Stimulated activated CD4-positive, alpha-beta T cell treated with anti-CD3 and anti-CD28 coated beads, Interleukin-1b, Interleukin-23, amount 100 ng/mL, for 48 hours (primary cell): ENCODE data around the gene CFAP100.

Source experiments
- DNase-seq: peaks from one replicate; pipeline ENCODE4 v3.0.0-alpha.2; 2020

The CFAP100 gene

DNA sequence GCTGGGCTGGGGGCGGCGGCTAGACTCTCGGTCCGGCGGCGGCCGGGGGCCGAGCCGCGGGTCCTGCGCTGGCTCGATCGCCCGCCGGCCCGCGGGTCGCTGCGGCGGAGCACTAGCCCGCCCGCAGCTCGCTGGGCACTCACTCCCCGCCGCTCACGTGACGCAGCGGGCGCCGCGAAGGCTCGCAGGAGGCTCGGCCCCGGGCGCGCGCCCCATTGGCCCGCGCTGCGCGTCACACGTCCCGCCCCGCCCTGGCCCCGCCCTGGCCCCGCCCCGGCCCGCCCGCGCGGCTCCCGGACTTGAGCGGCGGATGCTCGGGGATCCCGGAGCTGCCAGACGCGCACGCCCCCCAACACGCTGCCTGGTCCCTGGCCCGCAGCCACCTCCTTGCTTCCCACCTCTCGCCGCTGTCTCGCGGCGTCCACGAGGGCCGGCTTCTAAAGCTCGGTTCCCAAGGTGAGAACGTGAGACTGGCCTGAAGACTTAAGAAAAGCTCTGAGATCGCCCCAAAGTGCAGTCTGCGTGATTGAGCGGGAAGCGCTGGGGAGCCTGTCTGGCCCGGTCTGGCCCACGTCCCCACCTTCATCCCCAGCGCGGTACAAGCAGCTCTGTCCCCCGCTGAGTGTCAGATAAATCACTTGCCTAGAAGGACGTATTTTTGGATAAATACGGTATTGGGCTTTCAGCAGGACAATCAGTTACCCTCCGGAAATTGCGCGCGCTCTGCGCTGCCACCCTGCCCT lies 37.2 kb upstream of the CFAP100 start, which contains the start of gene KLF15:
TSS of gene KLF15 (minus strand) at position 114 of the 743 bp plus-strand sequence. CDS start 4,486 bp downstream, outside the sequence.
- peak; percentile 67 for DNase-seq

DNA sequence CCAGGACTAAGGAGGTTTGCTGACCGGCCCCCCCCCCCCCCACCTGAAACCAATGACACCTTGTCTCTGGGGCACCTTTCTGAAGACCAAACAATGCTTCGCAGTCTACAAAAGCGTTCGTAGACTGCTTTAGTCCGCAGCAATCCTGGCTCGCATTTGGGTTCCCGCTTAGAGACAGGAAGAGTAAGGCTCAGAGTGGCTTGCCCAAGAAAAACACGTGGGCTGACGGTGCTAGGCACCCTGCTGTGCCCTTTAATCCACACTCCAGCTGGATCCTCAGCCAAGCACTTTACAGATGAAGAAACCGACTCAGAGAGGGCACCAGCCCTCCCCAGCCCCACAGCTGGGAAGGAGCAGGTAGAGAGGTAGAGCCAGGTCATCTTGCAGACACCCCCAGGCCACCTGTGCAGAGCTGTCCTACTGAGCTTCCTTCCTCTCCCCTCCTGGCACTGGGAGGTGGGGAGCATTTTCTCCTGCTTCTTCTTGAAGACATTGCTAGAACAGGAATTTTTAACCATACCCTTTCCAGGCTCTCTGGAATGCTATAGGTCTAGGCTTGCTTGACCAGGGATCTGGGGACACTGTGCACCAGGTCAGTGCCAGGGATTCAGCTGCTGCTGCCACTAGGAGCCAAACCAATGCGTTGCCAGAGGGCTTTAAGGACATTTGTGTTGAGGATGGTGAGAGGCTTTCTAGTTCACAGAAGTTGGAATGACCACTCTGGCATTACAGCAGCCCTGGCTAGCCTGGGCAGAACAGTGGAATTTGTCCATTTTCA lies 36.5 kb upstream of the CFAP100 start:
- DNase-seq, result no peak

DNA sequence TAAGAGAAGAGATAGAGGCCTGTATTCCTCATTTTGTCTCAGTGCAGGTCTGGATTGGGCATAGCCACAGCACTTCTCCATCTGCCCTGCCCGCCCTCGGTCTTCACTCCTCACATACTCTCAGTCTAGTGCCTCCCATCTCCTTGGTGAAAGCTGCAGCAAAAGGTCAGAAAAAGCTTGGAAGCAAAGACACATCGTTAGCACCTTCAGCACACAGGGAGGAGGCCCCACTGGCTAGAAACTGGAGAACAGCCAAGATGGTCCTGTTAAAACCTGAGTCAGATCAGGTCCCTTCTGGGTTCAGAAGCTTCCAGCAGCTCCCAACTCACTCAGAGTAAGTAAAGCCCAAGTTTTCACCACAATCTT lies 35.9 kb upstream of the CFAP100 start:
- no peak for DNase-seq

DNA sequence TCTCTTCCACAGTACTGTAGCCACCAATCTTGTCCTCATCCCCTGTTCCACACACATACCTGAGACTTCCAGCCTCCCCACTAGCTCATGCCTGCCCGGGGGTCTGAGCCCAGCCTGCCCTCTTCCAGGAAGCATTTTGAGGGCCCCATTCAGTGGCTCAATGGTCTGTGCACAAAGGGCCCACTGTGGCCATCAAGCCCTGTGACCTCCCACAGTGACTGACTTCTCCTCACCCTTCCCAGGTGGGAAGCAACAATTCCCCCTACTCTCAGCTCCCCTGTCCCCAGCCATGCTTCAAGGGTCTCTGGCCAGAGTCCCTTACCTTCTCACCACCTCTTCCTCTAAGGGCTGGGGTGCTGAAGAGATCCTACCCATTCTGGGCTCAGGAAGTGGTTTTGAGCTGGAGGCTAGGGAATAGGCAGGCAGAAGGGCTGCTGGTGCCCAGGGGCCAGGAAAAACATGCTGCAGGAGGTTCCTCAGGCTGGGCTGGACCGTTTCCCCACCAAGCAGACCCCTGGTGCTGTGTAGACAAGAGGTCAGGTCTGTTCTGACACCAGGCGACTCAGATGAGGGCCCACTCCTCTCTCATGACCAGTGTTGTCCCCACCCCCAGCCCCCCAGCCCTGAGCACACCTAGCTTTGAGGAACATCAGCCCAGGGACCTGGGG lies 34.5 kb upstream of the CFAP100 start:
- no peak for DNase-seq

DNA sequence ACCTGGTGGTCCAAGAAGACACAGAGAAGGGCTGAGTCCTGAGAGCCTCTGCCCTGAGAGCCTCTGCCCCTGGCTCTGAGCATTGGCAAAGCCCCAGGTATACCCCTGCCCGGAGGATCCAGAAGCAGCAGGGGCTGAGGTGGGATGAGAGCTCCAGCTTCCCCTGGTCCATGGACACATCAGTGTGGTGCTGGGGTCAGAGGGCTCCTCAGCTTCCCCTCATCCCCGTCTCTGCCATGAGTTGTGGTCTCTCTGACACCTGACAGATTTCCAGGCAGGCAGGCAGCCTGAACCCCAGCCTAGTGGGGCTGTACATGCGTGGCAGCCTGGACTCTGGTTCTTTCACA lies 34.0 kb upstream of the CFAP100 start:
- DNase-seq, result no peak

DNA sequence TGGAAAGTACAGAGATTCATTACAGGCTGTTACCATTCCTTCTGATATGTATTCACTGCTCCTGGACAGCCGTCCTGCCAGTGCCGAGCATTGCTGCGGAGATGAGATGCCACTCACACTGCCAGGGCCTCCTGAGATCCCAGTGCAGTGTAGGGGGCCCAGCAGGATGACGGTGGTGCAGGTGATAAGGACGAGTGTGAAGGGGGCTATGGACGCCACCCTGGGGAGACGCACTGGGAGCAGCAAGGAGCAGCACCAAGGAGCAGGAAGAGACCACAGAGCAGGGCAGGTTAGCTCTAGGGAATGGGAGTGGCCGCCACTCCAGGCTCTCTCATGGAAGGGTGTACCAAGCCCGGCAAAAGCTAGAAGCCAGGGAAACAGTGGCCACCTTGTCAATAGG lies 33.5 kb upstream of the CFAP100 start:
- DNase-seq, result no peak

DNA sequence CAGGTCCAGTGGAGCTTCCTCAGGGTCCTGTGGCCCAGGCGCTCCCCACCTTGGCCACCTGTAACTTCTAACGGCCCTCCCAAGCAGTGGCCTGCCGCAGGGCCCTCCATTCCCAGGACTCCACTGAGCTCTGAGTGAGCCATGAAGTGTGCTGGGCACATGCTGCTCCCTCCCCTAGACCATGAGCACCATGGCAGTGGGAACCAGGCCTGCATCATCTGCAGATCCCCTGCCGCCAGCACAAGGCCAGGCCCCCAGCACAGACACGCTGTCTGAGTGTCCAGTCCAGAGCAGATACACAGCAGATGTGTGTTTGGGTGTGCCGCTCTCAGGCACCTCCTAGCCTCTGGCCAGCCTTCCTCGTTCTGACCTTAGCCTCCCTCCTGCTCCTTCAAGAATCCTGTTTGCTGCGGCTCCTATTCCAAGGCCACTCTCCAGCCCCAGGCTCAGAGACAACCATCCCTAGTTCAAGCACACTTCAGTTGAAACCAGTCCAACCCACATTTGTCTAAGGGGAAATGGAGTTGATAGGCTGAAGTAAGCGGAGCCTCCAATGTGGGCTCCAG lies 30.5 kb upstream of the CFAP100 start:
- DNase-seq, result no peak

DNA sequence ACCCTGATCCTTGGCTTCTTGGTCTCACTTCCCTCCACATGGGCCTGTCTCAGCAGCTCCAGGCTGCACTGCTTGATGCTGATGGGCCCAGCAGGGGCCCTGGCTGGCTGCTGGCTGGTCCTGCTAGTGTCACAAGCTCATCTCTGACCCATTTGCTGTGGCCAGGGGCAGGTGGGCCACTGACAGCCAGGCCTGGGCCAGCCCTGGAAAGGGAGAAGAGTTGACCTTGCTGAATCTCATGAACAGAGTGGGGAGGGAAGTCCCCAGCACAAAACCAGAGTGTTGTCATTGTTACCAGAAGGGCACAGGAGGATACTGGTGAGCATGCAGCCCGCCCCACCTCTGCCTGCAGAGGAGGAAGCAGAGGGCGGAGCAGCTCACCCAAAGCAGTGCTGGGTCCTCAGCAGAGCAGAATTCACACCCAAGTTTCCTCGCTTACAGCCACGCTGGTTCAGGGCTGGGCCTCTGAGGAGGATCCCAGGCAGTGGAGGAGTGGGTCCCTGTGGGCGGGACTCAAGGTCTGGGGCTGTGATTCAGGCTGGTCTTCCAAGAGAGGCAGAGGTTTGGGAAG lies 29.9 kb upstream of the CFAP100 start:
- DNase-seq, result no peak

DNA sequence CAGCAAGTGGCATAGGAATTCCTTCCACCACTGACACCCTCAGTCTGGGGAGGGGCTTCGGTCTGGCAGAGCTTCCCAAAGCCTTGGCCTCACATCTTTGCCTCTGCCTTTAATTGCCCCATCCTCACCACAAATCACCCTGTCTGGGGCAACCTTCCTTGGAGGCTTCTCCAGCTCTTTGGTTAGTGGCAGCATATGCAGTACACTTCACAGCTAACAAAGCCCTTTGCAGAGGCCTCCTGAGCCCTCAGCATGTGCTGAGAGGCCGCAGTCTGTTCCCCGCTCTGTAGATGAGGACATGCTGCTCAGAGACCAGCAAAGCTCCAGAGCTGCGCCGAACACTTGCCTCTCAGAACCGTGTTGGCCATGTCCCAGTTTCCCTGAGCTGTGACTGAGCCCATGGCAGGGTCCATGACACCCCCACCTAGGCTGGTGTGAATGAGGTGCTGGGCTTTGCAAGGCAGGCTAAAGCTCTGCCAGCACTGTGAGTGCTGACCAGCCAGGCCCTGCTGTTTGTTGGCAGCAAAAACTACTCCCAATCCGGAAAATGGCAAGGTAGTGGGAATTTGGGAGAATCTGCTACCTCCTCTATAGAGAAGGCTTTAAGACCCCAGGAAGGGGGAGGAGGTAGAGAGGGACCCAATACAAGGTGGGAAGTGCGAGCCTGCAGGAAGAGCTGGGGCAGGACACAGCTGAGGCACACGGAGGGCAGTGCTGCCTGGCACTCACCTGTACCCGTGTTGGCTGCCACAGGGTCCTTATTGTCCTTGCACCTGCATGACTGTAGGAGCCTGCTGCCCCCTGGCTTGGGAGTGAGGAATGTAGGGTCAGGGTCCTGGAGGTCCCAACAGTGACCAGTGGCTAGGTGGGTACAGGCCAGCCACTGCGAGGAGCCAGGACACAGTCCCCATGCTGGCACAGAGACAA lies 29.1 kb upstream of the CFAP100 start:
- no peak for DNase-seq

DNA sequence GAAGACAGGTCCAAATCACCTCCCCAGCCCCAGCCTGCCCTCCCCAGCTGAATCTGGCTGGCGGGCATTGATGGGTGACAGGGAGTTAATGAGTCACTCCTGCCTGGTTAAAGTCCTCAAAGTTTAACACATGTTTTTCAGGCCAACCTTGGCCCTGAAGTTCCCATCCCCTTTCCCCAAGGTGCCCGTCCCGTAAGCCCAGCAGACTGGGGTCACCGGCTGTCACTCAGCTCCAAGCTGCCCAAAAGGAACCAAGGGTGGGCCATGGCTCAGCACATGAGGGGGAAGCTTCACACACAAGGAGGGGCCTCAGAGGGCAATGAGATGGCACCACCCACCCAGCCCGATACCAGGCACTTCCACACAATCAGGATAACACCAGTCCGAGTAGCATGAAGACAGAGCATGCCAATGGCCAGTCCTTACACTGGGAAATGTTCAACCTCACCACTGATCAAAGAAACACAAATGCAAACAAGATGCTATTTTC lies 27.3 kb upstream of the CFAP100 start:
- DNase-seq, result no peak

DNA sequence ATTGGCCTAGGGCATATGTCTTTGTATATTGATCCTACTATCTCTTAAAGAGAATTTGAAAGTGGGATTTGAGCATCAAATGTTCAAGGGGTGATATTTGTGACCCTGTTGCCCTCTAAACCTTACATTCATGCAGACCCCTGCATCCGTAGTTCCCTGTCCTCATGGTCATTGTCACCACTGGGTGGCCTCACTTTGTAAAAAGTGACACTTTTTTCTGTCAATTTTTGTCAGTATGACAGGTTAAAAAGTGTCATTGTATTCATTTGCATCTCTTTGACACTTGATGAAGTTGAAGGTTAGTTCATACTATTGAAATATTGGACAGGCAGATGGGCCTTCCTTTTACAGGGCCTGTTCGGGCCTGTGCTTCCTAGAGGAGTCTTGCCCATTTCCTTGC lies 25.2 kb upstream of the CFAP100 start:
- DNase-seq, result no peak

DNA sequence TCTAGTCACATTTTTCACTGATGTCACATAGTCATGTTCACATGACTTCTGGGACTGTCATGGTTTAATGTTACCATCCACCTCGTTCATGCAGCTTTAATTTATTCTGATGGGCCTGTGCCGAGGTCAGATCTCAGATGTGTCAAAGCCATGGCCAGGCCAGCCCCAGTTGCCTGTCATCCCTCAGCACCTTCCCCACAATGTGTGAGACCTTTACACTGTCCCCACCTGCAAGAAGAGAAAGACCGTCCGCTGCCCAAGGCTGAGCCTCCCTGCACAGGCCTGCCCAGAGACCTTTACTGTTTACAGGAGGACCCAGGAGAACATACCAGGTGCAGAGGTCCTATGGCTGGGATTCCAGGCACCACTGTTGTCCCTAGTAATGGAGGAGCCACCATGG lies 24.7 kb upstream of the CFAP100 start:
- DNase-seq, result no peak

DNA sequence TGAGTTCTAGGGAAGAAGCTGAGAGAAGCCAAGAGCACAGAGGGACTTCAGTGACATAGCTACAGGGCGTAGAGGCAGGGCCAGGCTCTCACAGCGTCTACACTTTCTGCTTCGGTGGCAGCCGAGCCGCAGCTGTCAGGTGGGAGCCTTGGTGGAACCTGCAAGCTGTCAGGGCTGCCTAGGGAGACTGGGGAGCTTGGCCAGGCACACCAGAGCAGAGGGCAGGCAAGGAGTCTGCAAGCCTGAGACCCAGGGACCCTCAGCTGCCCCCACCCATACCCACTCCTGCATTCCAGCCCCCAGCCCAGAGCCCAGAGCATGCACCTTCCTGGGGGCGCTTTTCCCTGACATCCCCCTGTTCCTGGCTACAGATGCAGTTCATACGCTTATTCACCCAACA lies 24.1 kb upstream of the CFAP100 start:
- no peak for DNase-seq

DNA sequence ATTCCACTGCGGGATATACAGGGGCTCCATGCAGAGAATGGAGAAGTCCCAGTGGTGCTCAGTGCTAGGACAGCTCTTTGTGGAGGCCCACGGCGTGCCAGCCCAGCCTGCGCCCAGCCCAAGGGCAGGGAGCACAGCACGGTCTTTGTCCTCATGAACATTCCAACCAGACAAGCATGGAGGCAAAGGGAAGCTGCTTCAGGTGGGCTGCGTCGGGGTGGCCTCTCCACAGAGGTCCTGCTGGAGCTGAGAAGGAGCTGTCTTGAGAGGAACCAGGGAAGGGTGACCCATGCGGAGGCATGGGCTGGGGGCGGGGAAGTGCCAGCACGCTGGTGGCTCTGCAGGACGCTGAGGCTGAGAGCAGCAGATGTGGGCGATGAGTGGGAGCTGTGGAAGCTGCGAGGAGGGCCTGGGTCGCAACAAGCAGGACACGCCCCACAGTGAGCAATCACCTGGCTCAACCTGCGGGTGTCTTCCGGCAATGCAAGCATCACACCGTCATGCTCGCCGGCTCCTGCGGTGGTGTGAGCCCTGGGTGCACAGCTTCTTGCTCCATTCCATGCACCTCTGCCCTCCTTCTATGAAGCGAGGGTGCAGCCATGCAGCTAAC lies 23.5 kb upstream of the CFAP100 start:
- no peak for DNase-seq

DNA sequence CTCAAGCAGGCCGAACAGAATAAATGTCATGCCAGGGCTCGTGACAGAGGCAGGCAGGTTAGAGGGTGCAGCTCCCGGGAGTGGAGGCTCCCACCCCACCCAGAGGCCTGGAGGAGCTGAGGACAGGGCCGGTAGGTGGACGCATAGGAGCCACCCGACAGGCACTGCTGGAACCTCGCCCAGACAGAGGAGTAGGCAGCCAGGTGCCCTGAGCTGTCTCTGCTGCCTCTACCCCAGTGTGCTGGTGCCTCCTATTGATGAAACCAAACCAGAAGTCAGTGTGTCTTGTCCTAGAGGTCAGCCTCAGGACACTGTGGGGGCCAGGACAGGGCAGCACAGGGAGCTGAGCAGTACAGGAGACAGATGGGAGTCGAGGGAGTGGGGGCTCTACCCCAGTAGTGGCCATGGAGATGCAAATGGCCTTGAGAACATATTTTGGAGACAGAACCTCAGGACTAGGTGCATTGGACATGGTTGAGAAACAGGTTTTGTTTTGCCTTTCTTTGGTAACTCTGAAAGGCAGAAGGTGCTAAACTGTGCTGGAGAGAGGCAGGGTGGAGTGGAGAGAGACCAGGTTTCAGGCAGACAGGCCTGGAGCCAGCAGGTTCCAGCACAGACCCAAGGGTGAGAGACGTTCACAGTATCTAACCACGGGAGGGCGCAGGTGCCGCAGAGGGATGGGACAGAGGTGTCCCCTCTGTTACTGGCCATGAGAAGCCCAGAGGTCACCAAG lies 22.1 kb upstream of the CFAP100 start:
- DNase-seq, result no peak

DNA sequence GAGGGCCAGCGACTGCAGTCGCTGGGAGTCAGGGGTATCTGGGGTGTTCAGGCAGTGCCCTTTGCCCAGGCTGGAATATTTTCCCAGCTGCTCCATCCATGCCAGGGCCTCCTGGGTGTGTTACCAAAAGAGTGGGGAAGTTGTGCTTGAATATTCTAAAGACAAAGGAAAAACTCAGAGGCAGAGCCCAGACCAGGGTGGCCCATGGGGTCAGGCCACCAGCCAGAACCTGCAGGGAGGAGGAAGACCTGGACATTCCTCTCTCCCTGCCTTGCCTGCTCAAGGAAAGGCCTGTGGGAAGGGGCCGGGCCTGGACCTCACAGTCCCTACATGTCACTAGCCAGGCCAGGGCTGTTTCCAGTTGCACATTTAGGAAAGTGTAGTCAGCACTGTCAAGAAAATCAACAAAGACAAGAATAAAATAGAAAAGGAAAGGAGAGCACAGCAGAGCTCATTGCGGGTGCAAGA lies 21.5 kb upstream of the CFAP100 start:
- DNase-seq, result no peak

DNA sequence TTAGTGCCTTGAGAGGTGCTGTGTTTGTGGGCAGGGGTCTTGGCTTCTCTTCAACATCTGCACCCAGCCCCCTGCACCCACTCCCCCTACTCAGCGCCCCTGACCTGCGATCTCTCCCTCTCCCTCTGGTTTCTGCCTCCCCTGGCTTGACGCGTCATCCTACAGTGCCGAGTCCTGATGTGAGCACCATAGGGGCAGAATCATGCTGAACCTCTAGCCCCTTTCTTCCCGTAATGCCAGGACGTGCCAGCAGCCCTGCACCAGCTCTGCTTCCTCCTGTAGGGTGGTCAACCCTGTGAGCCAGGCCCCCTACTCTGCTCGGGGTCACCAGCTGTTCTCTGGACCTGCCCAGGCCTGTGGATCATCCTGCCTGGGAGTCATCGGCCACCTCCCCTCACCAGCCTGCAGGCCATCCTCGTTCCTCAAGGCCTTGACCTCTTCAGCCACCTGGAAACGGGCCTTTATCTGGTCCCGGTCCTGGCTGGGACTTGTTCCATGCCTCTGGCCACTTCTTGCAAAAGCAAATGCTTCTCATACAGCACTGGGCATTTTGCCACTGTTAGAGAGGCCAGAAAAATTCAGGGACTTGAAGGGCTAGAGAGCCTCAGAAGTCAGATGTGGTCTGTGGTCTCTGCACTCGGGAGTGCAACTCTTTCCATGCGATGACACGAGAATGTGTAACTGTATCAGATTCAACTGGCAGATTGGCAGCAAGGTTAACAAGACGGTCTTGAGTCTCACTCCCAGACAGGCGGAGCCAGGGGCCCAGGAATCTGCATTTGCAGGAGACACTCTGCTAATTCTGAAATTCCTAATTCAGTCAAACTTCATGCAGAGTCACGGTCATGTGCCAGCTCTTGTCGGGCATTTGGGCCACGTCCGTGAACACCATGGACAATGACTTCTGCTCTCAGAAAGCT lies 20.8 kb upstream of the CFAP100 start:
- DNase-seq, result no peak

DNA sequence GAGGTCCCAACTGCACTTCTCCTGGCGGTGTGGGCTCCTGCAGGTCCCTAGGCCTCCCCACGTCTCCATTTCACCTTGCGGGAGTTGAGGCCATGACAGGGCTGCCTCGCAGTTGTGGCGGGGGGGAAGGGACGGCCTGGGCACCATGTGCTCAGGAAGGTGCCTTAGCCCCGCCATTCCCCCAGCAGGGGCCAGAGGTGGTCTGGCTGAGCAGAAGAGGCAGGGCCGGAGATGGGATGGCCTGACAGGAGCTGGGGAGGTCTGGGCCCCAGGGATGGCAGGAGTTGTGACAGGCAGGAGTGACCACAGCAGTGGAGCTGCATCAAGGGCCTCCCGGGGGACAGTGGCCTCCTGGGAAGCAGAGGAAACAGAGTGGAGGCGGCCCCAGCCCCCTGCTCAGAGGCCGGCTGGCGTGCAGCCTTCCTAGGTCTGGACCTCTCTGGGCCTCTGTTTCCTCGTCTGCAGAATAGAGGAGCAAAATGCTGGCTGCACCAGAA lies 18.8 kb upstream of the CFAP100 start:
- DNase-seq, result no peak

DNA sequence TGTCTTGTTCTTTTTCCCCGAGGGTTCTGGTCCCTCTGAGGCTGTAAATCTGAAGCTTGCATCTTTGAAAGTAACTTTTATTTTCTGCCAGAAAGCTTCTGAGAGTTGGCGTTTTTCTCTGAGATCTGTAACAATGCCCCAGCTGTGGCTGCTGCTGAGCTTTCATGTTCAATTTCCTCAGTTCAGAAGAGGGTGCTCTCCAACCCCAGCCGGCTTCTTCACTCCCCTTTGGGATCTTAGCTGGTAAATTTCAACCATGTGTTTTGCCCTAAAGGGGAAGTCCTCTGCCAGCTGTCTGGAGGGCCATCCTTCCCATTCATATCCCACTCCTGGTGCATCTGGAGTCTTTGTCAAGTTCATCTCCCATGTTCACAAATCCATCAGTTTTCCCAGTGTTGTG lies 18.3 kb upstream of the CFAP100 start:
- DNase-seq, result no peak
